ENCODE results near the gene SCG2. TPM values are rescaled to one million over a fixed set of nuclear protein-coding genes. Genes with fewer than 3 reads are reported as not detected.
A peak's percentile ranks its signal among the peaks of the same experiment; 100 is the strongest.

The SCG2 gene
- total RNA-seq, 1 experiment from 2014 or later: 19.8 TPM

GRCh38 chr2:223582001-223582400 lies 20.2 kb downstream of the SCG2 start (continued):
- TF ChIP-seq REST (IDR thresholded peaks at IDR 0.05; ENCODE audit: low read depth) (no peak), SP1 (IDR thresholded peaks at IDR 0.05; ENCODE audit: low read depth) (no peak)

- BruUV-seq (replicated peaks): no TSS peak
- Histone ChIP-seq H3K27ac (ENCODE audit: low read depth, low read length) (no peak overlapping the region), H3K9me2 (ENCODE audit: insufficient read depth) (no peaks in the 10 kb centered on the region), H3K4me2 (ENCODE audit: low read length) (peak overlapping the region; percentile 37), H2AFZ (ENCODE audit: low read depth, low read length, poor library complexity, severe bottlenecking) (peak overlapping the region; percentile 76), H3K9ac (ENCODE audit: low read length) (peak overlapping the region; percentile 10; the same call in 1 of the 2 replicates), H3K4me3 (replicated peaks in 1 of 2; ENCODE audit: low read depth in 1 of 2, low read length in 2 of 2) (0 out of 4 replicates have a peak overlapping the region, but pooled peaks of 1 of the 2 experiments have one; percentile 2), H4K20me1 (ENCODE audit: insufficient read depth) (no peaks in the 10 kb centered on the region), H3K27me3 (ENCODE audit: insufficient read depth, low read length) (no peaks in the 10 kb centered on the region), H3K79me2 (ENCODE audit: insufficient read depth, low read length) (no peaks in the 10 kb centered on the region), H3K9me3 (ENCODE audit: control insufficient read depth in 1 of 2, insufficient read depth in 1 of 2, low read depth in 1 of 2, low read length in 2 of 2) (no peaks in the 10 kb centered on the region), H3K4me1 (ENCODE audit: control insufficient read depth in 1 of 2, insufficient read depth in 2 of 2, low read length in 2 of 2) (peaks cover 40 to 55% of the 10 kb centered on the region in 2 experiments), H3K36me3 (ENCODE audit: control insufficient read depth in 1 of 2, insufficient read depth in 2 of 2, low read length in 2 of 2) (no peaks in the 10 kb centered on the region)
- DNase-seq (ENCODE audit: low read depth, low spot score) (no peak), ATAC-seq (peak; percentile 37; the same call in 1 of the 2 replicates)
- POLR2A ChIA-PET: interaction anchor here (1.1 to 1.7 kb wide), 6 partner anchors 16 to 120 kb away, joined by 3 to 4 read pairs (median 3); no protein-coding TSS in a partner anchor
- intact Hi-C loops (cut with micrococcal nuclease): no loop called here
- RAD21 ChIA-PET (ENCODE audit: low non-redundant PET in 1 of 2, low total read pairs in 2 of 2, uncharacterized antibody in 2 of 2, unreplicated experiment in 2 of 2): no interaction called here
- CTCF ChIA-PET: interaction anchor here (0.9 kb wide), 1 partner anchor 21 kb away, joined by 3 read pairs; the partner anchor contains the start of gene SCG2
- TF ChIP-seq SP1 (IDR thresholded peaks at IDR 0.05; ENCODE audit: low read depth) (peak; percentile 11; the same call in 1 of the 2 replicates), RAD21 (IDR thresholded peaks at IDR 0.05; ENCODE audit: low read depth) (no peak), ATF3 (IDR thresholded peaks at IDR 0.05) (no peak), SIN3A (IDR thresholded peaks at IDR 0.05; ENCODE audit: low read depth) (no peak), CEBPB (IDR thresholded peaks at IDR 0.05; ENCODE audit: low read depth) (no peak), JUND (IDR thresholded peaks at IDR 0.05) (no peak), EZH2phosphoT487 (IDR thresholded peaks at IDR 0.05; ENCODE audit: borderline replicate concordance) (no peak), ZBTB33 (IDR thresholded peaks at IDR 0.05; ENCODE audit: extremely low read depth, insufficient replicate concordance, low read length) (no peak), REST (IDR thresholded peaks at IDR 0.05; ENCODE audit: low read depth) (no peak), YY1 (IDR thresholded peaks at IDR 0.05; ENCODE audit: extremely low read depth, insufficient replicate concordance, low read depth, low read length) (peak; percentile 33), CTCF (IDR thresholded peaks at IDR 0.05 in 2 of 3, conservative IDR thresholded peaks at IDR 0.05 in 1 of 3; ENCODE audit: borderline replicate concordance in 1 of 3, insufficient read depth in 1 of 3, low read depth in 2 of 3, low read length in 2 of 3) (no peak), FOSL1 (IDR thresholded peaks at IDR 0.05; ENCODE audit: low read depth) (no peak)
Observed at GRCh38 chr2:223580951-223581350, 21.2 kb downstream of the SCG2 start.
